ENCODE measurements around the gene EML3.
"Not testable (repeated sequence)": the region's sequence is repeated elsewhere in the genome, so short reads cannot be mapped to it uniquely, and the experiment has no call there.

Gene EML3

GRCh38 chr11:62616957-62617356 lies 4.4 kb upstream of the EML3 start:
- not testable (repeated sequence) for DNase-seq

GRCh38 chr11:62615521-62615920 lies 2.9 kb upstream of the EML3 start:
- no peak for DNase-seq

DNA sequence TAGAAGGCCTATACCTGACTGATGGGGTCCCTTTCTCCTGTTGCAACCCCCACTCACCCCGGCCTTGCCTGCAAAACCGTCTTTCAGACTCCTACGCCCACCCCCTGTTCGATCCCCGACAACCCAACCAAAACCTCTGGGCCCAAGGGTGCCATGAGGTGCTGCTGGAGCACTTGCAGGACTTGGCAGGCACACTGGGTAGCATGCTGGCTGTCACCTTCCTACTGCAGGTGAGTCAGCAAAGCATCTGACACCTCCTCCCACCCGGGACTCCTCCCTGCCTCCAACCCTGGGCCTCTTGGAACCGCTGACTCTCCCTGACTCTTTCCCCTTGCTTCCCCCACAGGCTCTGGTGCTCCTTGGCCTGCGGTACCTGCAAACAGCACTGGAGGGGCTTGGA lies 1.7 kb upstream of the EML3 start:
- DNase-seq = peak; percentile 37

DNA sequence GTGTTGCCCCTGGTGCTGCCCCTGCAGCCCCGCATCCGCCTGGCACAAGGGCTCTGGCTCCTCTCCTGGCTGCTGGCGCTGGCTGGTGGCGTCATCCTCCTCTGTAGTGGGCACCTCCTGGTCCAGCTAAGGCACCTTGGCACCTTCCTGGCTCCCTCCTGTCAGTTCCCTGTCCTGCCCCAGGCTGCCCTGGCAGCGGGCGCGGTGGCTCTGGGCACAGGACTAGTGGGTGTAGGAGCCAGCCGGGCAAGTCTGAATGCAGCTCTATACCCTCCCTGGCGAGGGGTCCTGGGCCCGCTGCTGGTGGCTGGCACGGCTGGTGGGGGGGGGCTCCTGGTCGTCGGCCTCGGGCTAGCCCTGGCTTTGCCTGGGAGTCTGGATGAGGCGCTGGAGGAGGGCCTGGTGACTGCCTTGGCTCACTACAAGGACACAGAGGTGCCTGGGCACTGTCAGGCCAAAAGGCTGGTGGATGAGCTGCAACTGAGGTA lies 760 bp upstream of the EML3 start:
- DNase-seq = no peak

DNA sequence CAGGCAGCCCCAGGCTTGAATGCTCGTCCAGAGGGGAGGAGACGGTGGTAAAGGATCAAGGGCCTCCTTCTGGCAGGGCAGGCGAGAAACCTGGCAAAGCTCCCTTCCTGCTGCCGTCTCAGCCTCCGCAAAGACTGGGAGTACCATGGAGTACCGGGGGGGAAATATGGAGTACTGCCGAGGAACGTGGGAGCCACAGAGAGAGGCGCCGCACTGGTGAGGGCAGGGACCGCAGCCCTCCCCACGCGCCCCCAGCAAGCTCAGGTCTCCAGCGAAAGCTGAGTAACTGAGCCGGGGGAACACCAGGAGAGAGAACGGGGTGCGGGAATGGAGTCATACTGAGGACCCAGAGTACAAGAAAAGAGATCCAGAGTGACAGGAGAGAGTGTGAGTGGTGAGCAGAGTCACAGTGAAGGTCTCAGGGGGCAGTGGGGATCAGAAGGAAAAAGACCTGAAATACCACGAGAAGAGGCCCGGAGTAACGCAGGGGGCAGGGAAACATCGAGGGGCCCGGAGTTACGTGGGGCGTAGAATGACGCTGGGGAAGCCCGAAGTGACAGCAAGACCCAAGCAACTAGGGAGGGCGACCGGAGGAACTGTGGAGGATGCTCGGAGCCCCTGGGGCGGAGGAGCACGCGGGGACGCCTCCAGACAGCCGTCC lies 740 bp downstream of the EML3 start:
- peak; percentile 51 for DNase-seq

- no peak for DNase-seq
Measured at GRCh38 chr11:62610814-62611704, 1.5 kb downstream of the EML3 start.

DNA sequence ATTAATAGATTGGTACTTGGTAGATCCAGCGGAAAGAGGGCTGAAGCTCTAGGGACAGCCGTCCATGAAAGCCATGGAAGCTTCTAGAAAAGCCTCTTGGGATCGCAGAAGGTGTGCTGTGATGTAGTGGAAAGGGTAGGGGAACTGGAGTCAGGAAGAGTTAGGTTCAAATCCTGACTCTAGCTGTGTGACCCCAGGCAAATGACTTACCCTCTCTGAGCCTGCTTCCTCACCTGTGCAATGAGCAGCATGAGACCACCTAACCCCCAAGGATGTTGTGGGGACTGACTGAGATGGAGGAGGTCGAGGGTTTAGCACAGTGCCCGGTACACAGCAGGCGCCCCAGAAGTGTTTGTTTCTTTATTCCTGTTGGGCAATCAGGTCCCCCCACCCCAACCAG lies 2.2 kb downstream of the EML3 start:
- DNase-seq = no peak

GRCh38 chr11:62608776-62609175 lies 3.8 kb downstream of the EML3 start:
- no peak for DNase-seq

DNA sequence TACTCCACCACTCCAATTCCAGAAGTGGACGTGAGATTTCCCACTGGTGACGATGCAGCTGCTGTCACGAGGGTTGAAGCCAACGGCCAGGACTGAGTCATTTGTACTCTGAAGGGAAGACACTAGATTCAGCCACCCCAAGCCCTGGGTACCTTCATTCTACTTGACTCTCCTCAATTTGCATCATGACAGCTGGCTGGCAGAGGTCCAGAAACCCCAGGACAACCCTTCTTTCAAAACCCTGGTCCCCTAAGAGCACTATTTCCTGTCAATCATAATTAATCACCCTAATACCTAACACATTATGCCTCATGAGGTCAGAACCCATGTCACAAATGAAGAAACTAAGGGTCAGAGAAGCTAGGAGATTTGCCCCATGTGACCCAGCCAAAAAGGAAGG lies 4.9 kb downstream of the EML3 start:
- no peak for DNase-seq

GRCh38 chr11:62605902-62606301 lies 6.7 kb downstream of the EML3 start:
- no peak for DNase-seq

DNA sequence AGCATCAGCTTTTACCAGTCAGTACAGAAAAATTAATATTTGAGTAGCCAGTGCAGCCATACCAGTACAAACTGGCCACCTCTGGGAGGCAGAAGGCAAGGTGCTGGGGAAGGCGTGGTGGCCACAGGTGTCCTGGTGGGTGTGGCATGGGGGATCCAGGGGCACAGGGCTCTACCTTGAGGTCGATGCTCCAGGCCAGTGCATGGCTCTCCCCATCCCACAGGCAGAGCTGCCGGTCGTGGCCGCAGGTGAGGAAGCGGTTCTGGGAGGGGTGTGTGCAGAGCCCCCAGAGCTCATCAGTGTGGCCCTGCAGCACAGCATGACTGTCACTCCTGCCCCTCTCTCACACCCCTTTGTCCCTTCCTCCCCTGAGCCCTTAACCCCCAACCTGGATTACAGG lies 7.1 kb downstream of the EML3 start:
- no peak for DNase-seq

GRCh38 chr11:62604460-62605120 lies 8.0 kb downstream of the EML3 start:
- no peak for DNase-seq

- DNase-seq = no peak
Measured at GRCh38 chr11:62603776-62604299, 8.7 kb downstream of the EML3 start.

GRCh38 chr11:62603072-62603408 lies 9.5 kb downstream of the EML3 start:
- DNase-seq = no peak

- no peak for DNase-seq
Measured at GRCh38 chr11:62602141-62603071, 10.2 kb downstream of the EML3 start.

DNA sequence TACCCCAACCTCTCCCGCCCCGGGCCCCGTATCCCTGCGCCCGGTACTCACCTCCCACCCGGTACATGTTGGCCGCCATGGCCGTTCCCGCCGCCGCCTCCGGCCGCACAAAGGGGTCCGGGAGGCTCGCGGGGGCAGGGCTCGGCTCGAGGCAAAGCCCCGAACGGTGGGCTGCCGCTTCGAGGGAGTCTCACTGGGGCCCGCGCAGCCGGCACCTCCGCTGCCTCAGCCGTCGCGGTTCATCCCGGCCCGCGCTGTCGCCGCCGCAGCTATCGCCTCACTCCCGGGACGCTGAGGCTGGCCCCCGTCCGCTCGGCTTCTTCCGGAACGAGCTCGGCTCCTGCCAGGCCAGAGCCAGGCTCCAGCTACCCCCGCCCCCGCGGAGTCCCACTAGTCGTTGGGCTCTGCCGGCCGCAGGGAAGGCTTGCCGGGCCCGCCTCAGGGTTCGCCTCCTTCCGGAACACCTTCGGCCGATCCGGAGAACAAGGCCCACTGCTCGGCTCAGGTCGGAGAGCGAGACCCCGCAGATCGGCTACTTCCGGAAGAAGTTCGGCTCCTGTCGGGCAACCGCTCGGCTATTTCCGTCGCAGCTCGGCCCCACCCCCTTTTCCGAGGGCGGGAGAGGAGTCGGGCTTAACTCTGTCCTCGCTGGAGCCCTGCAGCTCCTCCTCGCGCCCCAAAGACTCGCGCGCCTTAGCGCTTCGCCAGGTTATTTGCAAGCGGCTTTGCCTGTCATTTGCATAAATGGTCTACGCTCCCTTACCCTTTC lies 11.0 kb downstream of the EML3 start, which contains the start of gene MTA2:
TSS of gene MTA2 (minus strand) at position 494 of the 769 bp plus-strand sequence. CDS start at position 79, 415 bp downstream.
- peak; percentile 99 for DNase-seq

GRCh38 chr11:62601122-62601371 lies 11.5 kb downstream of the EML3 start:
- no peak for DNase-seq

- no peak for DNase-seq
Measured at GRCh38 chr11:62600367-62601121, 12.0 kb downstream of the EML3 start.

DNA sequence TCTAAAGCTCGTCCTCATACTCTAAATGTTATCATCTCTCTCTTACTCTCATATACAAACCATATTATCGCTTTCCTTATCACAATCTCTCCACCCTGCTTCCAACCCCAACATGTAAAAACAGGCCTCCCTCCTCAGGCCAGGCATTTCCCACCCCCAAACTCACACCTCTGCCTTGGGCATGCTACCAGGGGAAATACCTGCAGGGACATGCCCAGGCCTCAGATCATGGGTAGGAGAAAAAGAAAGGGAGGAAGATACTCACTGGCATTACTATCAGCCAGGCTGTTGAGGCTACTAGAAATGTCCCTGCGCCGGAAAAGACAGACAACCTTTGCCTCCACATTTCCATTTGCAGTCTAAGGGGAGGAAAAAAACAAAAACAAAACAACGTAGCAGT lies 12.7 kb downstream of the EML3 start:
- DNase-seq = no peak

GRCh38 chr11:62599069-62599696 lies 13.4 kb downstream of the EML3 start:
- peak; percentile 91 for DNase-seq
